GM18511 (cell line): ENCODE data around the gene OXCT1.
"Not testable (repeated sequence)": the region's sequence is repeated elsewhere in the genome, so short reads cannot be mapped to it uniquely, and the experiment has no call there.

ENCODE experiments used
- ATAC-seq: cut with Tn5 transposase; IDR thresholded peaks from one replicate; pipeline ENCODE4 v1.9.1; 2021; ENCODE audit warnings: mild to moderate bottlenecking, moderate library complexity; ENCODE audit not compliant: unreplicated experiment

Gene OXCT1

GRCh38 chr5:41832430-41832829 is 37.8 kb downstream of the OXCT1 start:
- ATAC-seq: no peak

- peak; percentile 82 for ATAC-seq
These were observed 39.1 kb downstream of the OXCT1 start for GRCh38 chr5:41831155-41831554.

GRCh38 chr5:41827792-41828191 is 42.4 kb downstream of the OXCT1 start:
- ATAC-seq: no peak

- no peak for ATAC-seq
These were observed 48.2 kb downstream of the OXCT1 start for GRCh38 chr5:41822036-41822435.

GRCh38 chr5:41821051-41821450 is 49.2 kb downstream of the OXCT1 start:
- ATAC-seq: no peak

GRCh38 chr5:41820150-41820549 is 50.1 kb downstream of the OXCT1 start:
- ATAC-seq: no peak

- ATAC-seq: no peak
These were observed 52.5 kb downstream of the OXCT1 start for GRCh38 chr5:41817625-41818301.

- ATAC-seq: no peak
These were observed 54.5 kb downstream of the OXCT1 start for GRCh38 chr5:41815663-41816229.

- no peak for ATAC-seq
These were observed 55.0 kb downstream of the OXCT1 start for GRCh38 chr5:41815261-41815660.

GRCh38 chr5:41814306-41814705 is 55.9 kb downstream of the OXCT1 start:
- not testable (repeated sequence) for ATAC-seq

GRCh38 chr5:41812156-41812555 is 58.1 kb downstream of the OXCT1 start:
- ATAC-seq: no peak

- ATAC-seq: no peak
These were observed 61.1 kb downstream of the OXCT1 start for GRCh38 chr5:41809128-41809527.

- ATAC-seq: no peak
These were observed 61.9 kb downstream of the OXCT1 start for GRCh38 chr5:41808294-41808693.

GRCh38 chr5:41797662-41798061 is 72.6 kb downstream of the OXCT1 start:
- ATAC-seq: no peak

GRCh38 chr5:41796061-41796460 is 74.2 kb downstream of the OXCT1 start:
- ATAC-seq: no peak

- no peak for ATAC-seq
These were observed 75.1 kb downstream of the OXCT1 start for GRCh38 chr5:41795125-41795524.

- no peak for ATAC-seq
These were observed 75.8 kb downstream of the OXCT1 start for GRCh38 chr5:41794471-41794870.

GRCh38 chr5:41793141-41793770 is 77.0 kb downstream of the OXCT1 start:
- ATAC-seq: no peak

- ATAC-seq: no peak
These were observed 80.0 kb downstream of the OXCT1 start for GRCh38 chr5:41790038-41790776.

GRCh38 chr5:41789434-41789833 is 80.8 kb downstream of the OXCT1 start:
- ATAC-seq: no peak

GRCh38 chr5:41788941-41789368 is 81.3 kb downstream of the OXCT1 start:
- no peak for ATAC-seq

- ATAC-seq: peak; percentile 38
These were observed 83.0 kb downstream of the OXCT1 start for GRCh38 chr5:41787265-41787664.
